BE2C (cell line): ENCODE results near the gene LDLRAD2.

ENCODE experiments used
- DNase-seq: peaks from one replicate; pipeline ENCODE4 v3.0.0-alpha.2; 2020
- H3K27me3 ChIP-seq: fragments of 250-450 bp; sonication (Bioruptor Pico); 2 replicates; pipeline ENCODE4 v1.5.1; 2020; ENCODE audit warnings: mild to moderate bottlenecking
- H3K36me3 ChIP-seq: fragments of 250-450 bp; sonication (Bioruptor Pico); 2 replicates; pipeline ENCODE4 v1.5.1; 2020; ENCODE audit warnings: mild to moderate bottlenecking
- H3K4me1 ChIP-seq: fragments of 250-450 bp; sonication (Bioruptor Pico); 2 replicates; pipeline ENCODE4 v1.5.1; 2020
- H3K4me3 ChIP-seq: 2 replicates; pipeline ENCODE4 v1.5.1; 2011; ENCODE audit warnings: low read depth, low read length
- H3K9me3 ChIP-seq: fragments of 250-450 bp; sonication (Bioruptor Pico); 2 replicates; pipeline ENCODE4 v1.5.1; 2020
- CTCF ChIP-seq: IDR thresholded peaks from 2 replicates; pipeline ENCODE4 v1.5.1; 2012; ENCODE audit warnings: mild to moderate bottlenecking, low read depth, low read length

Gene LDLRAD2

GRCh38 chr1:21857142-21857839 is 45.2 kb downstream of the LDLRAD2 start:
- no peak for DNase-seq
- H3K27me3 ChIP-seq = no peaks in the 10 kb centered on the region
- H3K36me3 ChIP-seq = no peaks in the 10 kb centered on the region
- H3K4me3 ChIP-seq = no peak overlapping the region
- TF ChIP-seq CTCF = no peak
- no peaks in the 10 kb centered on the region for H3K9me3 ChIP-seq
- H3K4me1 ChIP-seq = no peaks in the 10 kb centered on the region

- TF ChIP-seq CTCF = no peak
- H3K36me3 ChIP-seq = no peaks in the 10 kb centered on the region
- no peaks in the 10 kb centered on the region for H3K4me1 ChIP-seq
- H3K4me3 ChIP-seq = no peak overlapping the region
- H3K9me3 ChIP-seq = no peaks in the 10 kb centered on the region
- H3K27me3 ChIP-seq = no peaks in the 10 kb centered on the region
- no peak for DNase-seq
These were observed 46.0 kb downstream of the LDLRAD2 start for GRCh38 chr1:21857840-21858670.

GRCh38 chr1:21859669-21860179 is 47.7 kb downstream of the LDLRAD2 start:
- DNase-seq = no peak
- no peak for TF ChIP-seq CTCF
- no peak overlapping the region for H3K4me3 ChIP-seq
- no peaks in the 10 kb centered on the region for H3K9me3 ChIP-seq
- H3K4me1 ChIP-seq = no peaks in the 10 kb centered on the region
- H3K36me3 ChIP-seq = no peaks in the 10 kb centered on the region
- H3K27me3 ChIP-seq = no peaks in the 10 kb centered on the region

- Histone ChIP-seq H3K9me3 (no peaks in the 10 kb centered on the region), H3K36me3 (no peaks in the 10 kb centered on the region), H3K4me1 (no peaks in the 10 kb centered on the region), H3K4me3 (no peak overlapping the region), H3K27me3 (no peaks in the 10 kb centered on the region)
- no peak for TF ChIP-seq CTCF
- DNase-seq = no peak
These were observed 48.9 kb downstream of the LDLRAD2 start for GRCh38 chr1:21860971-21861370.

GRCh38 chr1:21861602-21862429 is 49.8 kb downstream of the LDLRAD2 start:
- TF ChIP-seq CTCF = no peak
- H3K27me3 ChIP-seq = no peaks in the 10 kb centered on the region
- no peaks in the 10 kb centered on the region for H3K9me3 ChIP-seq
- DNase-seq = no peak
- no peak overlapping the region for H3K4me3 ChIP-seq
- no peaks in the 10 kb centered on the region for H3K36me3 ChIP-seq
- no peaks in the 10 kb centered on the region for H3K4me1 ChIP-seq
